ENCODE results near the gene ADI1. TPM values are rescaled to one million over a fixed set of nuclear protein-coding genes. Genes with fewer than 3 reads are reported as not detected.
"Not testable (repeated sequence)": the region's sequence is repeated elsewhere in the genome, so short reads cannot be mapped to it uniquely, and the experiment has no call there.

ADI1 gene
- total RNA-seq, 2 donors from 2014 or later = 130 to 184 TPM

GRCh38 chr2:3504741-3505140 lies 14.6 kb downstream of the ADI1 start:
- no peak for DNase-seq (ENCODE audit: low spot score)
- peaks cover 0 to 7% of the 10 kb centered on the region in 2 donors for H3K9me3 ChIP-seq
- peaks cover 41% of the 10 kb centered on the region for H3K36me3 ChIP-seq
- no peak for TF ChIP-seq CTCF (IDR thresholded peaks at IDR 0.05)
- peaks cover 0 to 16% of the 10 kb centered on the region in 2 donors for H3K4me1 ChIP-seq
- no peaks in the 10 kb centered on the region for H3K27me3 ChIP-seq
- no peak overlapping the region for H3K27ac ChIP-seq
- no peak overlapping the region for H3K4me3 ChIP-seq

- TF ChIP-seq CTCF (IDR thresholded peaks at IDR 0.05) = no peak
- DNase-seq (ENCODE audit: low spot score) = no peak
- peaks cover 0 to 16% of the 10 kb centered on the region in 2 donors for H3K4me1 ChIP-seq
- no peaks in the 10 kb centered on the region for H3K27me3 ChIP-seq
- peaks cover 0 to 6% of the 10 kb centered on the region in 2 donors for H3K9me3 ChIP-seq
- H3K27ac ChIP-seq = no peak overlapping the region
- H3K4me3 ChIP-seq = no peak overlapping the region
- H3K36me3 ChIP-seq = peaks cover 51% of the 10 kb centered on the region
These were observed 15.8 kb downstream of the ADI1 start for GRCh38 chr2:3503483-3503882.

- Histone ChIP-seq H3K9me3 (peaks cover 0 to 1% of the 10 kb centered on the region in 2 donors), H3K36me3 (peaks cover 54% of the 10 kb centered on the region), H3K27me3 (no peaks in the 10 kb centered on the region), H3K4me3 (no peak overlapping the region), H3K27ac (no peak overlapping the region), H3K4me1 (peaks cover 0 to 16% of the 10 kb centered on the region in 2 donors)
- TF ChIP-seq CTCF (IDR thresholded peaks at IDR 0.05) = no peak
- no peak for DNase-seq (ENCODE audit: low spot score)
These were observed 16.3 kb downstream of the ADI1 start for GRCh38 chr2:3503046-3503445.

GRCh38 chr2:3500326-3500899 lies 18.9 kb downstream of the ADI1 start:
- peak; percentile 55 for DNase-seq (ENCODE audit: low spot score)
- no peak overlapping the region for H3K27ac ChIP-seq
- peaks cover 75% of the 10 kb centered on the region for H3K36me3 ChIP-seq
- no peaks in the 10 kb centered on the region for H3K27me3 ChIP-seq
- H3K4me1 ChIP-seq = peaks cover 0 to 9% of the 10 kb centered on the region in 2 donors
- H3K9me3 ChIP-seq = no peaks in the 10 kb centered on the region
- H3K4me3 ChIP-seq = no peak overlapping the region
- TF ChIP-seq CTCF (IDR thresholded peaks at IDR 0.05) = no peak

GRCh38 chr2:3498783-3499394 lies 20.4 kb downstream of the ADI1 start:
- peak; percentile 21 for DNase-seq (ENCODE audit: low spot score)
- TF ChIP-seq CTCF (IDR thresholded peaks at IDR 0.05) = no peak
- Histone ChIP-seq H3K27me3 (no peaks in the 10 kb centered on the region), H3K27ac (no peak overlapping the region), H3K4me3 (no peak overlapping the region), H3K4me1 (peaks cover 0 to 9% of the 10 kb centered on the region in 2 donors), H3K36me3 (peaks cover 66% of the 10 kb centered on the region), H3K9me3 (no peaks in the 10 kb centered on the region)

- Histone ChIP-seq H3K36me3 (peaks cover 56% of the 10 kb centered on the region), H3K4me1 (peaks cover 0 to 13% of the 10 kb centered on the region in 2 donors)
- H3K9me3 ChIP-seq, H3K4me3 ChIP-seq, H3K27ac ChIP-seq, H3K27me3 ChIP-seq: not testable (repeated sequence)
- peak; percentile 34 for DNase-seq (ENCODE audit: low spot score)
These were observed 22.6 kb downstream of the ADI1 start for GRCh38 chr2:3496708-3497080.
